Right kidney (tissue), 1 donor: ENCODE measurements around the gene HELZ.
"Not testable (repeated sequence)": the region's sequence is repeated elsewhere in the genome, so short reads cannot be mapped to it uniquely, and the experiment has no call there.

Experiments
- DNase-seq: peaks from one replicate; pipeline ENCODE4 v3.0.0-alpha.2; 2016

Gene HELZ

DNA sequence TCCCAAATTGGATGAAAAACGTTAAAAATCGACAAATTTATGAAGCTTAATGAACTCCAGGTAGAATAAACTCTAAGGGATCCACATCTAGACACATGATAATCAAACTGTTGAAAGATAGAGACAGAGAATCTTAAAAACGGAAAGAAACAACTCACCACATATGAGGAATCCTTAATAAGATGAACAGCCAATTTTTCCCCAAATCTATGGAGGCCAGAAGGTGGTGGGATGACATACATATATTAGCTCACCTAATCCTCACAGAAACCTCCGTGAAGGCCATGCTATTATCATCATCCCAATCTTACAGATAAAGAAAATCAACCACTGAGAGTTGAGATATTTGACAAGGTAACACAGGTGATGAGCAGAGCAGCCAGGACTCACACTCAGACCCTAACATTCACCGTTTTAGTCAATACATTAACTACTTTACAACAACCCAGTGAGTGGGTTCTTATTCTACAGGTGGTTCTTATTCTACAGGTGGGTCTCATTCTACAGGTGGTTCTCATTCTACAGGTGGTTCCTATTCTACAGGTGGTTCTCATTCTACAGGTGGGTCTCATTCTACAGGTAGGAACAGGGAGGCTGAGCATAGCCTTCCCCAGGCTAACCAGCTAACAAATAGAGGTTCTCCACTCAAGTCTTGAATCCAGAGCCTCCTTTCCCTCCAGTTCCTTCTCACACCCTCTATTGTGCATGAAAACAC lies 195.8 kb downstream of the HELZ start:
- no peak for DNase-seq

GRCh38 chr17:67047382-67047781 lies 197.6 kb downstream of the HELZ start:
- DNase-seq = no peak

- no peak for DNase-seq
These were observed 198.6 kb downstream of the HELZ start for GRCh38 chr17:67046398-67046797.

DNA sequence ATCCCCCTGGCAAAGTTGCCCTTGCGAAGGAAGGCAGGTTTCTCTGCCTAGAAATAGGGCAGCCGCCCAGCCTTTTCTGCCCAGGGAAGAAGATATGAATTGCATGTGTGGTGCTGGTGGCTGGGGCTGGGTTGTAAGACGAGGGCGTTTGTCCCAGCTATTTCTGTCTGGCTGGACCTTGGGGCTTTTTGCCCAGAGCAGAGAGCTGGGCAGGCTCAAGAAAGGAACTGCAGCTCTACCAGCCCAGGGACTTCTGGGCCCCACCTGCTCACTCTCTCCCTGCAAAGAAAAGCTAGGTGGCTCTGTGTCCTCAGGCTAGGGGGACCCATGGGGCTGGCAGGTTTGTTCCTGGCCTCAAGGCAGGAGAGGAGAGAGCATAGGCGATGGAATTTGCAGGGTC lies 200.1 kb downstream of the HELZ start:
- no peak for DNase-seq

- no peak for DNase-seq
These were observed 200.8 kb downstream of the HELZ start, which contains the start of gene CACNG1 for GRCh38 chr17:67044016-67044772. CACNG1 (plus strand) TSS chr17:67044554; CDS start chr17:67044661, 107 bp downstream.

DNA sequence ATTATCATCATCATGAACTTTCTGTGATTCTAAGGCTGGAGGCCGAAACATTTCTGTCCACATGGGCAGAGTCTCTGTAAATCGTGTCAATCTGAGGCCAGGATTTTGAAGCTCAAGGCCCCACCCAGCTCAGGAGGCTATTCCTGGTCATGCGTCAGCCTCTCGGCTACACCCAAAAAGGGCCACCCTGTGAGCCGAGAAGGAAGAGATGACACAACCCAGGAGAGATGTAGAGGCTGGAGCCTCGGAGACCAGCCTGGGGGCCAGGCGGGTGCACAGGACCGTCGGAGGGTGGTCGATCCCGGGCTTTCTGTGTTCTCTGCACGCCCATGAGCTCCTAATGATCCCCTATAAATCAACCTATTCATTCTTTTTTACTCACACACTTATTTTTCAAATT lies 201.7 kb downstream of the HELZ start:
- no peak for DNase-seq

DNA sequence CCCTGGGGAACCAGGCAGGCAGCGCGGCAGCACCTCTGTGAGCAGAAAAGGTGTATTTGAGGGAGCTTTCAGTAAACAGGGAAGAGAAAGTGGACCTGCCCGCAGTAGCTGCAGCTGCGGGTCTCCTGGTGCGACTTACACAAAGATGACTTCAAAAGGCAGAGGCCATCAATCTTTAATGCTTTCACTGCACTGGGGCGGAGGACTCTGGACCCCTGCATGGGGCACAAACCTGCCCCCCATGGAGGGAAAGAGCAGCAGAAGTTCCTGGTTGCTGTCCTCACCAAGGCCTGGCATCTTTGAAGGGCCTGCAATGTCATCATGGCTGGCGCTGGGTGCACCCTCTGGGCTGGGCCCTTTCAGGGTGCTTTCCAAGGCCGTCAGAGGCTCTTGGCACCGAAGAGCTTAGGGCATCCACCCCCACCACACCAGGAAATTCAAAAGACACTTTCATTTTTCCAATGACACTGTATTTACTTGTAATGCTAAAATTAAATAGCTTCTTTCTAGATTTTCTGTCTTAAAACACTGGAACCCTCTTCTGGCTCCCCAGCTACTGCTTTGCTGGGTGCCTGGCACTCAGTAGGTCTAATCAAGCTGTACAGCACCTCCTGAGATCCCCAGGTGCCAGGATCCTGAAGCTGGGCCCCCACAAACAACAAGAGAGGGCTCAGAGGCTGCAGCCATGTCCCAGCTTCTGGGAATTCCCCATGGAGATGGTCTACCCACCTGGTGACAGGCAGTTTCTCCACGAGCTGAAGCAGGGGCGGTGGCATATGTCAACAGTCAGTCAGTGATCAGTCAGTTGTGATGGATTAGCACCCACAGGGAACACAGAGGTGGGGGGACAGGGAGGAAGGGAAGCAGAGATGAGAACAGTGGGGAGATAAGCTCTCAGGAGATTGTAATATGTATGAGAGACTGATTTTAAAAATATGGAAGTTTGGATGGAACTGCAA lies 202.8 kb downstream of the HELZ start:
- no peak for DNase-seq

GRCh38 chr17:67041531-67041930 lies 203.5 kb downstream of the HELZ start:
- DNase-seq = no peak

- DNase-seq = not testable (repeated sequence)
These were observed 203.9 kb downstream of the HELZ start for GRCh38 chr17:67041119-67041518.

DNA sequence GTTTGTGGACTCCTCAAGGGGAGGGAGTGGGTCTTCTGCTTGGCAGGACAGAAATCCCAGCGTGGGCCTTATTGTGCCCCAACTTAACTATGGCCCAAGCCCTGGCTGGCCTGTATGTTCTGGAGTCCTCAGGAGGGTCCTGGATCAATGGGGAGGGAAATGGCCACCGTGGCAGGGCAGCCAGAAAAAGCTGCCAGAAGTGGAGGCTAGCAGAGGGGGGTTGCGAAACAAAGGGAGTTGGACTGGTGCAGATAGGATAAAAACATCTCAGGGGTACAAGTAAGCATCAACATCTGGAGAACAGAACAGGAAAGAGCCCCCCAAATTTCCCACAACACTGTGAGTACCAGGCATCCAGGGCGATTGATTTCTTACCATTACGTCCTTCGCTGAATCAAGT lies 204.3 kb downstream of the HELZ start:
- DNase-seq = no peak

DNA sequence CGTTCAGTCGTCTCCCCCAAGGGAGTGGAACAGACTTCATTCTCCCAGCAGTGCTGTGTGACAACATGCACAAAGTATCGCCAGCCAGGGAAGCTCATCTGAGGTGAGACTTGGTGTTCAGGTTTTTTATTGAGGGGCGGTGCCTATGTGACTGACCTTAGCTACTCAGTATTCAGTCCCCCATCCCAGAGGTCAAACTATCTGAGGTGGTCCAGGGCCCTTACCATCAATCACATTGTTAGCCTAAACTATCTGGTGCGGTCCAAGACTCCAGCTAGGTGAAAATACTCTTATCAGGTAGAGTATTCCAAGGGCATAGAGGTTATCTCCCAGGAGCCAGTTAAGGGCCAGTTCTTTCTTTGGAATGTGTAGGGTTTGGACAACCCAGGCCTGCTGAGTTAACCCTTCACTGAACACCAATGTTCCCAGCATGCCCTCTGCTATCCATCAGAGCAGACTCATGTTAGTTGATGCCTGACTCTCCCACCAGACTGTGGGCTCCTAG lies 206.1 kb downstream of the HELZ start:
- no peak for DNase-seq

DNA sequence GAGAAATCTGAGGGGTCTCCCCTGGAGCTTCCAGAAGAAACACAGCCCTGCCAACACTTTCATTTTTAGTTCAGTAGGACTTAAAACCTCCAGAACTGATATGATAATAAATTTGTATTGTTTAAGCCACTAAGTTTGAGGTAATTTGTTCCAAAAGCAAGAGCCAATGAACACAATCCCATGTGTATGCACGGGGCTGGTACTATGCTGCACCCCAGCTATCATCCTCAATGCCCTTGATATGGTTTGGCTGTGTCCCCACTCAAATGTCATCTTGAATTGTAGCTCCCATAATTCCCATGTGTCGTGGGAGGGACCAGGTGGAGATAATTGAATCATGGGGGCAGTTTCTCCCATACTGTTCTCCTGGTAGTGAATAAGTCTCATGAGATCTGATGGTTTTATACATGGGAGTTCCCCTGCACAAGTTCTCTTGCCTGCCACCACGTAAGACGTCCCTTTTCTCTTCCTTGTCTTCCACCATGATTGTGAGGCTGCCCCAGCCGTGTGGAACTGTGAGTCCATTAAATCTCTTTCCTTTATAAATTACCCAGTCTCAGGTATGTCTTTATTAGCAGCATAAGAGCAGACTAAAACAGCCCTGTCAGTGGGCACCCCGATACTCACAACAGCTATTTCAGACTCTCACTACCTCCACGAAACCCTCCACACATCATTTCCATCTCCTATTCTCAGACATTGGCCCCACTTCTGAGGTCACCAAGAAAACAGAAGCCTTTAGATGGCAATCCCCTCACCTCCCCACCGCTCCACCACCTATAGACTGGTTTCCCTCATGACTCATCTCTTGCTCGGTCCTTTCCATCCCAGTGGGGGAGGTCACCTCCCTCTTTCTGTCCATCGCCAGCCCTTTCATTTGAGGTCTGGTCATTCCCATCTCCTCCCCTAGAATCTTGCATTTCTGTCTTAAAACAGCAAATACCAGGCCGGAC lies 209.6 kb downstream of the HELZ start:
- DNase-seq = no peak

DNA sequence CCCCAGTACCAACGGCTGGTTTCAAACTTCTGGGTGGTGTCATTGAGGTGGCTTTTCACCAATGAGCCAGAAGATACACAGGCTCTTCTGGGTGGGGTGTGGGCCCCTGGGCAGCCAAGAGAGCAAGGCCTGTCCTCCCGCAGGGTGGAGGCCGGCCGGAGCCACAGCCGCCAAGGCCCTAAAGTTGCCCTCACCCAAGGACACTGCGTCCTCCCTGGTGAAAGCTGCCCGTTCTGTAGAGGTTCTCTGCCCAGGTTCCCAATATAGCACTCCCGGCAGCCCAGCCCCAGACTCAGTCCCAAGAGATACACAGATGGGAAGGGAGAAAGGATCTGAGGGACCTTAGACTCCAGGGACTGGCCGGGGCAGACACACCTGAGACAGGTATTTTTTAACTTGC lies 211.4 kb downstream of the HELZ start:
- no peak for DNase-seq

GRCh38 chr17:67032985-67033384 lies 212.0 kb downstream of the HELZ start:
- no peak for DNase-seq

GRCh38 chr17:67032382-67032781 lies 212.6 kb downstream of the HELZ start:
- no peak for DNase-seq

- DNase-seq = no peak
These were observed 214.4 kb downstream of the HELZ start for GRCh38 chr17:67030641-67031040.

GRCh38 chr17:67027031-67027628 lies 217.9 kb downstream of the HELZ start:
- no peak for DNase-seq

GRCh38 chr17:67026341-67026740 lies 218.7 kb downstream of the HELZ start:
- no peak for DNase-seq

- no peak for DNase-seq
These were observed 219.7 kb downstream of the HELZ start for GRCh38 chr17:67025216-67025792.

GRCh38 chr17:67024736-67025135 lies 220.3 kb downstream of the HELZ start:
- no peak for DNase-seq

DNA sequence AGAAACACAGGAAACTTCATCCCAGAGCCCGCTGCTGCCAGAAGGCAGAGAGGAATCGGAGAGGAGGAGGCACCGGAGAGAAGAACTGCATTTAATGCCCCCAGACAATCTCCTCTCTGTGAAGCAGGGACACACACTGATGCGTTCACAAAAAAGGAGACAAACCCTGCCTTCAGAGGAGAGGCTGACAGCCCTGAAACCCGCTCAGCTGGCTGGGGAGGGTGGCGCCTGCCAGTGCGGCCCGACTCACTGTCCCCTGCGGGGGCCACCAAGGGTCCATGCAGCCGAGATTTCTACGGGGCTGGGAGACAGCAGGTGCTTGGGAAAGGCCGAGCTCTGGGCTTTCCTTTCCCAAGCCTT lies 222.6 kb downstream of the HELZ start:
- no peak for DNase-seq
